HepG2 (cell line): Measurements from ENCODE around the gene ZBP1. TPM values are rescaled to one million over a fixed set of nuclear protein-coding genes. Genes with fewer than 3 reads are reported as not detected.

ENCODE experiments used
- ATF5 ChIP-seq: sonication (generic); formaldehyde crosslinking; IDR thresholded peaks from 2 replicates; pipeline ENCODE4 v1.4.0; 2020; ENCODE audit warnings: mild to moderate bottlenecking, low read depth, missing genetic modification reagents
- EED ChIP-seq: sonication (generic); formaldehyde crosslinking; IDR thresholded peaks from 2 replicates; pipeline ENCODE4 v1.5.0; 2020; ENCODE audit warnings: mild to moderate bottlenecking, missing genetic modification reagents
- MIXL1 ChIP-seq: IDR thresholded peaks from 2 replicates; pipeline ENCODE4 v1.6.1; 2016
- PAXIP1 ChIP-seq: sonication (generic); formaldehyde crosslinking; conservative IDR thresholded peaks from 2 replicates; pipeline ENCODE4 v1.4.0; 2020; ENCODE audit warnings: mild to moderate bottlenecking, missing genetic modification reagents, moderate library complexity
- POLR2AphosphoS2 ChIP-seq: IDR thresholded peaks from 2 replicates; pipeline ENCODE4 v1.6.1; 2011; ENCODE audit warnings: low read depth, low read length, improper control_type of control experiment
- REST ChIP-seq, 2 experiments: IDR thresholded peaks; 2 replicates each; pipeline ENCODE4 v1.6.1; 2011 to 2012; ENCODE audit warnings: low read length in 2 of 2, borderline replicate concordance in 1 of 2, low read depth in 1 of 2, mild to moderate bottlenecking in 1 of 2, moderate library complexity in 1 of 2
- SRSF1 ChIP-seq: fragments of 200-400 bp; formaldehyde crosslinking; optimal IDR thresholded peaks from 2 replicates; pipeline ENCODE3; 2017; ENCODE audit warnings: mild to moderate bottlenecking, low read depth, low read length, moderate library complexity
- ZNF691 ChIP-seq: sonication (generic); formaldehyde crosslinking; IDR thresholded peaks from 2 replicates; pipeline ENCODE4 v1.4.0; 2020; ENCODE audit warnings: missing genetic modification reagents, low read depth, mild to moderate bottlenecking, borderline replicate concordance
- ZNF891 ChIP-seq: sonication (generic); formaldehyde crosslinking; IDR thresholded peaks from 2 replicates; pipeline ENCODE4 v1.5.0; 2020; ENCODE audit warnings: mild to moderate bottlenecking, missing genetic modification reagents
- polyA plus RNA-seq, 8 experiments: library from polyadenylated mRNA; depleted of rRNA in 3 of 8; stranded (reverse) in 7 of 8; unstranded in 1 of 8; fragments of >200 nt; fragmentation: Illumina TruSeq in 4 of 8; extraction: Trizol in 4 of 8; gene quantifications; 2 replicates each; pipeline versions ENCODE4 v1.2.1 to v1.2.3, GENCODE V29; 2011 to 2016; ENCODE audit warnings: low read depth in 4 of 8, missing spikeins in 1 of 8, mixed read lengths in 1 of 8; ENCODE audit not compliant: insufficient read depth in 1 of 8
- total RNA-seq, 5 experiments: library from RNA; depleted of rRNA; stranded (reverse); fragments of >200 nt; fragmentation: Illumina TruSeq; extraction: Trizol; gene quantifications; 2 replicates each; pipeline ENCODE4 v1.2.3, GENCODE V29; 2016; ENCODE audit warnings: low read depth in 1 of 5
- TF ChIP-seq, protein P1 (sequence below): sonication (generic); formaldehyde crosslinking; IDR thresholded peaks from 2 replicates; pipeline ENCODE4 v1.5.1; 2020; ENCODE audit warnings: mild to moderate bottlenecking, missing genetic modification reagents, borderline replicate concordance

The ZBP1 gene
- total and polyA plus RNA-seq, 2 of the 13 experiments (the other 11 are each of a cell fraction or from before 2014, with no cell fraction given), result not detected

DNA sequence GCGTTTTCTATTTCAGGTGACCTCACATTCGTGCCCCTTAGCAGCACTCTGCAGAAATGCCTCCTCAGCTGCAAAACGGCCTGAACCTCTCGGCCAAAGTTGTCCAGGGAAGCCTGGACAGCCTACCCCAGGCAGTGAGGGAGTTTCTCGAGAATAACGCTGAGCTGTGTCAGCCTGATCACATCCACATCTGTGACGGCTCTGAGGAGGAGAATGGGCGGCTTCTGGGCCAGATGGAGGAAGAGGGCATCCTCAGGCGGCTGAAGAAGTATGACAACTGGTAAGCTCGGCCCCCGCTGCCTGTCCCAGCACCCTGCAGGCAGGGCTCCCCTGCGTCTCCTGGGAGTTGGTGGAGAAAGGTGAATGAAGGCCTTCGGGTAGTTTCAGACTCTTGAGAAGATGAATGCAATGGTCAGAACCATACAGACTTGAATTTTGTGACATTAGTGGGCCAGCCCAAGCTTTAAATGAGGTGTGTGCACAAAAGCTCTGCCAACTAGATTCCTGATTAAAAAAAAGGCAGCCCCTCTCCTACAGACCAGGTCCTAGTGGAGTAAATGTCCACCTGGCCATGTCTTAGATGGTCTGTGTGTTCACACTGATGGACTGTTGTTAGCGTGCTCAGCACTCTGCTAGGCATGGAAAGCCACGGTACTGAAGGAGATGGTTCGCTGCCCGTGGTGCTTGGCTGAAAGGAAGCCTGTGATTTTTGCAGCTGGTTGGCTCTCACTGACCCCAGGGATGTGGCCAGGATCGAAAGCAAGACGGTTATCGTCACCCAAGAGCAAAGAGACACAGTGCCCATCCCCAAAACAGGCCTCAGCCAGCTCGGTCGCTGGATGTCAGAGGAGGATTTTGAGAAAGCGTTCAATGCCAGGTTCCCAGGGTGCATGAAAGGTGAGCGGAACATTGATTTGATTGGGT lies 58.6 kb downstream of the ZBP1 start (continued):
- TF ChIP-seq ZNF691 (CRISPR knock-in tag), result 0 out of 2 replicates have a peak, but pooled peaks have one; percentile 5
- 0 out of 4 replicates have a peak, but pooled peaks of 1 of the 2 experiments have one; percentile 21 for TF ChIP-seq REST (IDR thresholded peaks at IDR 0.05; ENCODE audit: borderline replicate concordance in 1 of 2, low read depth in 1 of 2, low read length in 2 of 2)
- no peak for TF ChIP-seq PAXIP1 (CRISPR knock-in tag)
- TF ChIP-seq, protein P1, sequence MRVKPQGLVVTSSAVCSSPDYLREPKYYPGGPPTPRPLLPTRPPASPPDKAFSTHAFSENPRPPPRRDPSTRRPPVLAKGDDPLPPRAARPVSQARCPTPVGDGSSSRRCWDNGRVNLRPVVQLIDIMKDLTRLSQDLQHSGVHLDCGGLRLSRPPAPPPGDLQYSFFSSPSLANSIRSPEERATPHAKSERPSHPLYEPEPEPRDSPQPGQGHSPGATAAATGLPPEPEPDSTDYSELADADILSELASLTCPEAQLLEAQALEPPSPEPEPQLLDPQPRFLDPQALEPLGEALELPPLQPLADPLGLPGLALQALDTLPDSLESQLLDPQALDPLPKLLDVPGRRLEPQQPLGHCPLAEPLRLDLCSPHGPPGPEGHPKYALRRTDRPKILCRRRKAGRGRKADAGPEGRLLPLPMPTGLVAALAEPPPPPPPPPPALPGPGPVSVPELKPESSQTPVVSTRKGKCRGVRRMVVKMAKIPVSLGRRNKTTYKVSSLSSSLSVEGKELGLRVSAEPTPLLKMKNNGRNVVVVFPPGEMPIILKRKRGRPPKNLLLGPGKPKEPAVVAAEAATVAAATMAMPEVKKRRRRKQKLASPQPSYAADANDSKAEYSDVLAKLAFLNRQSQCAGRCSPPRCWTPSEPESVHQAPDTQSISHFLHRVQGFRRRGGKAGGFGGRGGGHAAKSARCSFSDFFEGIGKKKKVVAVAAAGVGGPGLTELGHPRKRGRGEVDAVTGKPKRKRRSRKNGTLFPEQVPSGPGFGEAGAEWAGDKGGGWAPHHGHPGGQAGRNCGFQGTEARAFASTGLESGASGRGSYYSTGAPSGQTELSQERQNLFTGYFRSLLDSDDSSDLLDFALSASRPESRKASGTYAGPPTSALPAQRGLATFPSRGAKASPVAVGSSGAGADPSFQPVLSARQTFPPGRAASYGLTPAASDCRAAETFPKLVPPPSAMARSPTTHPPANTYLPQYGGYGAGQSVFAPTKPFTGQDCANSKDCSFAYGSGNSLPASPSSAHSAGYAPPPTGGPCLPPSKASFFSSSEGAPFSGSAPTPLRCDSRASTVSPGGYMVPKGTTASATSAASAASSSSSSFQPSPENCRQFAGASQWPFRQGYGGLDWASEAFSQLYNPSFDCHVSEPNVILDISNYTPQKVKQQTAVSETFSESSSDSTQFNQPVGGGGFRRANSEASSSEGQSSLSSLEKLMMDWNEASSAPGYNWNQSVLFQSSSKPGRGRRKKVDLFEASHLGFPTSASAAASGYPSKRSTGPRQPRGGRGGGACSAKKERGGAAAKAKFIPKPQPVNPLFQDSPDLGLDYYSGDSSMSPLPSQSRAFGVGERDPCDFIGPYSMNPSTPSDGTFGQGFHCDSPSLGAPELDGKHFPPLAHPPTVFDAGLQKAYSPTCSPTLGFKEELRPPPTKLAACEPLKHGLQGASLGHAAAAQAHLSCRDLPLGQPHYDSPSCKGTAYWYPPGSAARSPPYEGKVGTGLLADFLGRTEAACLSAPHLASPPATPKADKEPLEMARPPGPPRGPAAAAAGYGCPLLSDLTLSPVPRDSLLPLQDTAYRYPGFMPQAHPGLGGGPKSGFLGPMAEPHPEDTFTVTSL, result no peak
- peak; percentile 34; the same call in 1 of the 2 replicates for TF ChIP-seq POLR2AphosphoS2
- peak; percentile 13; the same call in 1 of the 2 replicates for TF ChIP-seq ZNF891 (CRISPR knock-in tag)
- no peak for TF ChIP-seq SRSF1
- no peak for TF ChIP-seq MIXL1
- no peak for TF ChIP-seq EED (CRISPR knock-in tag)
- 0 out of 2 replicates have a peak, but pooled peaks have one; percentile 72 for TF ChIP-seq ATF5 (CRISPR knock-in tag)
